GM18867 (cell line): ENCODE results near the gene HEPACAM.
"Not testable (repeated sequence)": the region's sequence is repeated elsewhere in the genome, so short reads cannot be mapped to it uniquely, and the experiment has no call there.

ENCODE experiments used
- ATAC-seq: cut with Tn5 transposase; IDR thresholded peaks from one replicate; pipeline ENCODE4 v1.9.1; 2021; ENCODE audit warnings: mild to moderate bottlenecking, moderate library complexity; ENCODE audit not compliant: unreplicated experiment

The HEPACAM gene, protein sequence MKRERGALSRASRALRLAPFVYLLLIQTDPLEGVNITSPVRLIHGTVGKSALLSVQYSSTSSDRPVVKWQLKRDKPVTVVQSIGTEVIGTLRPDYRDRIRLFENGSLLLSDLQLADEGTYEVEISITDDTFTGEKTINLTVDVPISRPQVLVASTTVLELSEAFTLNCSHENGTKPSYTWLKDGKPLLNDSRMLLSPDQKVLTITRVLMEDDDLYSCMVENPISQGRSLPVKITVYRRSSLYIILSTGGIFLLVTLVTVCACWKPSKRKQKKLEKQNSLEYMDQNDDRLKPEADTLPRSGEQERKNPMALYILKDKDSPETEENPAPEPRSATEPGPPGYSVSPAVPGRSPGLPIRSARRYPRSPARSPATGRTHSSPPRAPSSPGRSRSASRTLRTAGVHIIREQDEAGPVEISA

DNA sequence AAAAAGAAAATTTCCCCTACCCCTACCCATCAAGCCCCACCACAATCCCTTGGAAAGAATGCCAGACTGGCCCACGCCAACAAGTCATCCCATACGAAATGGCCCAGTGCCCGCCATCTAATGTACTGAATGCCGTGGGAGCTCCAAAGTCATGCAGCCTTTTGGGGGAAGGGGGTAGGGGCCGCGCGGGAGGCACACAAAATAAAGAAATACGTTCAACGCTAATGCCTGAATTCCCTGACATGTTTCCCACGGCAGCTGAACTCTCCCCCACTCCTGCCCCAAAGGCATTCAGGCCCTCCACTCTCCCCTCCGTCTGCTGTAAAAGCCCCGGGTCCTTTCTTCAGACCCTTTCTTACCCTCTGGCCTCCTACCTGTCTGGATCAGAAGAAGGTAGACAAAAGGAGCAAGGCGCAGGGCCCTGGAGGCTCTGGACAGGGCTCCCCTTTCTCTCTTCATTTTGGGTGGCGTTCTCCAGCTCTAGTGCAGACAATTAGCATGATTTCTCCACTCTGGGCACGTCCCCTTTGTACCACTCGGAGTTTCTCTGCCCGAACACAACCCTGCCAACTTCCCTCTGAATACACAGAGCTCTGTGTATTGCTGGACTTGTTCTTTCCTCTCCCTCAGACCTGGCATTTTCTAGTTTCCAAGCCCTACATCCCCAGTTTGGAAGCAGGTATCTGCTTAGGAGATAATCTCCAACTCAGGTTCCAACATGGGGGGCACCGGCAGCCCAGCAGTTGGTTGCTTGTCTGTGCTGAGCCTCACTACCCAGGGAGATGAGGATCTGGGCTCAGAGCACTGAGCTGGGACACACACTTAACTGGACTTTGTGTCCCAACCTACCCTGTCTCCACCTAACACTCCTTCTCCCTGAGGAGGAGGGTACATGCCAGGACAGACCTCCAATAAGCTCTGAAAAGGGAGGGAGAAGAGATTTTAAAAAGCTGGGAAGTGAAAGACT lies at the start of gene HEPACAM:
TSS of gene HEPACAM (minus strand) at position 500 of the 967 bp plus-strand sequence. CDS start at position 459, 41 bp downstream.
- no peak for ATAC-seq

DNA sequence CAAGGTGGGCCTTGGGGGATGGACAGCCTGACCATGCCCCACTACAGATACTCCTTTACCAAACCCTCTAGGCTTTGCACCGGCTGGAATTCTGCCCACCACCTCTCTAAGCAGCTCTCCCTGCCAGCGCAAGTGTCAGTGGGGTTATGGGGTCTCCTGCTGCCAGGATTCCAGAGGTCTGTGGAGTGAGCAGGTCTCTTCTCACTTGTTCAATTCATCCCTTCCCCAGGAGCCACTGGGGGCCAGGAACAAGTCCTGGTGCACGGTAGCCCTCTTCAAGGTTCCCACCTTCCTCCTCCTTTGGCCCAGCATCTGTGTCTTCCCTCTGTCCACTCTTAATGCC lies 48.6 kb upstream of the HEPACAM start:
- no peak for ATAC-seq

DNA sequence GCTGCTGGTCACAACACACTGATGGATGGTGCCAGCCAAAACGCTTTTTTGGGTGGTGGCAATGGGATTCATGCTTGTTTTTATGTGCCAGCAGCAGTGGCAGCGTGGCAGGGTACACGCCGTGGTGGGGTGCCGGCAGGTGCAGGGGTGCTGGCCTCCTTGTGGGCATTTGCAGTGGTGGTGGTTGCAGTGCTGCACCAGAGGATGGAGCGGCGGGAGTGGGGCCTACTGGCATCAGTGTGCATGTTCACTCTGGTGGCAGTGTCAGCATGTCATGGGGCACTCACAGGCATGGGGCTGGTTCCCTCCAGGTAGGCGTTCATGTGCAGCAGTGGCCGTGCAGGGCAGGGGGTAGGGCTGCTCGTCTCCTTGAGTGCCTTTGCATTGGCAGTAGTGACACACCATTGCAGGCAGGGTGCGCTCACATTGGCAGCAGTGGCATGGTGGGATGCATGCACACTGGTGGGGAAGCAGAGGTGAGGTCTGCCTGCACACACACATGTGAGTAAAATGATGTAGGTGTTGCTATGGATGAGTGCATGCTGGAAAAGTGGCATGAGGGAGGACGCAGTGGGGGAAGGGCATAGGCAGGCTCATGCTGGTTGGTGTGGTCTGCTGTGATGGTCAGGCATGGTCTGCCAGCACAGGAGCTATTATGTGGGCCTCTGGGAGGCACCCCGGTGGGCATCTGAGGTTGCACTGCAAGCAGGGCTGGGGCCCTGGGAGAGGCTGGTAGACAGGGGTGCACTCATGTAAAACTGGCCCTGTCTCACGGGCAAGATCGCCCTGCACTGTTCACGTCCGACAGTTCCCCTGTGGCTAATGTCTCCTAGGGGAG lies 48.0 kb upstream of the HEPACAM start:
- ATAC-seq = no peak

DNA sequence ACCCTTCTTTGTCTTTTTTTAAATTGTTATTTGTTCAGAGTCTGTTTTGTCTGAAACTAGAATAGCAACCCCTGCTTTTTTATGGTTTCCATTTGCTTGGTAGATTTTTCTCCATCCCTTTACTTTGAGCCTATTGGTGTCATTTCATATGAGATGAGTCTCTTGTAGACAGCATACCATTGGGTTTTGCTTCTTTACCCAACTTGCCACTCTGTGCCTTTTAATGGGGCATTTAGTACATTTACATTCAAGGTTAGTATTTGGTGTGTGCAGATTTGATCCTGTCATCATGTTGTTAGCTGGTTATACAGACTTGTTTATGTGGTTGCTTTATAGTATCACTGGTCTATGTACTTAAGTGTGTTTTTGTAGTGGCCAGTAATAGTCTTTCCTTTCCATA lies 46.2 kb upstream of the HEPACAM start:
- ATAC-seq = no peak

DNA sequence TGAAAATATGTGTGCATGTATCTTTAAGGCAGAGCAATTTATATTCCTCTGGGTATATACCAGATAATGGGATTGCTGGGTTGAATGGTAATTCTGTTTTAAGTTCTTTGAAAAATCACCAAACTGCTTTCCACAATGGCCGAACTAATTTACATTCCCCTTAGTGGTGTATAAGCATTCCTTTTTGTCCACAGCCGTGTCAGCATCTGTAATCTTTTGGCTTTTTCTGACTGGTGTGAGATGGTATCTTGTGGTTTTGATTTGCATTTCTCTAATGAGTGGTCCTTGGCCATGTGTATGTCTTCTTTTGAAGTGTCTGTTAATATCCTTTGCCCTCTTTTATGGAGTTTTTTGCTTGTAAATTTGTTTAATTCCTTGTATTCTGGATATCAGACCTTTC lies 42.5 kb upstream of the HEPACAM start:
- ATAC-seq = no peak

DNA sequence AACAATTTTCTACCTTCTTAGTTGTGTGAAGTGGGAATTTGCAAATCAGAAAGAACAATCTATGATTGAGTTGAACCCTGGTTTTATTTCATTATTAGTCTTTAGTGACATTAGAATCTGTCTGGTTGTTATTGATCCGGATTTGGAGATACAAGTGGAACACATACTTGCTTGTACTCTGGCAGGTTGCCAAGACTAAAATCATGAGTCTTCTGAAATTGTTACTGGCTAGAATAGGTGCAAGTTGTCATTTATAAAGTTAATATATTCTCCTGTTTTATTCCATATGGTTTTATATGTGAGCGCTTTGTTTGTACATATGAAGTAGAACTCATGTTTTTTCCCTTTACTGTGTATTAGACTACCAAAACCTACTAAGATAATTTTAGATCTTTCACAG lies 41.2 kb upstream of the HEPACAM start:
- ATAC-seq = no peak

DNA sequence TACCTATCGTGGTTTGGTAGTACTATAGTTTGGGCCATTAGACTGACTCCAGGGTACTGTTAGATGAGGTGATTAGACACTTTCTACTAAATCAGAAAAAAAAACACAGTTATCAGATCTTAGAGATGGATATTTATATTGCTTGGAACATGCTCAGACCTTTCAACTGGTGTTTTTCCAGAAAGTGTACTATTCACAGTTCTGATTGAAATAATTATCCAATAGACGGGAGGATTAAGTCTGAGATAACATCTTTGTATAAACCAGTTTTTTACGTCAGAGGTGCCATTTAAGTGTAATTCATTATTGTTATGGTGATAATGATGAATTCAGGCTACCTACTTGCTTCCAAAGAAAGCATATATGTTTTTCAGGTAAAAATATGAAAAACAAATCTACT lies 40.7 kb upstream of the HEPACAM start:
- no peak for ATAC-seq

DNA sequence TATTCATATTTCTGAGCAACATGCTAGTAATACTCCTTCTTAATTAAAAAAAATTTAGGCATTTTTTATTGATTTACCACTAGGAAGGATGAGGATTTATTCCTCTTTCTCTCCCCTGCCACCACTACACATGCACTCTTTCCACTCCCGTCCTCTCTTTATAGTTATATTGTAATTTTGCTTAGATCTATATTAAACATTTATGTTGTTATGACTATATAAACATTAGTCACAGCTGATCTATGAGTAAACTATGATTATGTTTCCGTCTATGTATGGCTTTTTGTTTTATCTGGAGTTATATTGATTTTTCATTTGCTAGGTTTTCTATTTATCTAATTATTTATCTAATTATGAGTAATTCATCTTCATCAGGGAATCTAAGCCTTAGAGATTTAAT lies 36.0 kb upstream of the HEPACAM start:
- no peak for ATAC-seq

DNA sequence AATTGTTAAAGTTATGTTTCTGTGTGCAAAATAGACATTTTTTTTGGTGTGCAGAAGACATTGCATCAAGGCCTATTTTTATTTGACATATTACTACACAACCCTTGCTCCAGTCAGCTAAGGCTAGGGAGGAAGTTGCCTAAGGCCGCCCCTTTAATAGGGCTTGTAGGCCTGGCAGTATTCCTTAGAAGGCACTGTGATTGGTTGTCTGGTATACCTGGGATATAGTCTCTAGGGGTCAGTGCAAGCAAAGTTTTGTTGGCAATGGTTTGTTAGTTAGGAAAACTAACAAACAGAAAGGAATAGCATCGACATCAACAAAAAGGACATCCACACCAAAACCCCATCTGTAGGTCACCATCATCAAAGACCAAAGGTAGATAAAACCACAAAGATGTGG lies 35.1 kb upstream of the HEPACAM start:
- ATAC-seq = peak; percentile 42

DNA sequence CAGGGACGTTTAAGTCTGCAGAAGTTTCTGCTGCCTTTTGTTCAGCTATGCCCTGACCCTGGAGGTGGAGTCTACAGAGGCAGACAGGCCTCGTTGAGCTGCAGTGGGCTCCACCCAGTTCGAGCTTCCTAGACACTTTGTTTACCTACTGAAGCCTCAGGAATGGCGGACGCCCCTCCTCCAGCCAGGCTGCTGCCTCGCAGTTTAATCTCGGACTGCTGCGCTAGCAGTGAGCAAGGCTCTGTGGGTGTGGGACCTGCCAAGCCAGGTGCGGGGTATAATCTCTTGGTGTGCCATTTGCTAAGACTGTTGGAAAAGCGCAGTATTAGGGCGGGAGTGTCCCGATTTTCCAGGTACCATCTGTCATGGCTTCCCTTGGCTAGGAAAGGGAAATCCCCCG lies 32.4 kb upstream of the HEPACAM start:
- ATAC-seq = not testable (repeated sequence)

DNA sequence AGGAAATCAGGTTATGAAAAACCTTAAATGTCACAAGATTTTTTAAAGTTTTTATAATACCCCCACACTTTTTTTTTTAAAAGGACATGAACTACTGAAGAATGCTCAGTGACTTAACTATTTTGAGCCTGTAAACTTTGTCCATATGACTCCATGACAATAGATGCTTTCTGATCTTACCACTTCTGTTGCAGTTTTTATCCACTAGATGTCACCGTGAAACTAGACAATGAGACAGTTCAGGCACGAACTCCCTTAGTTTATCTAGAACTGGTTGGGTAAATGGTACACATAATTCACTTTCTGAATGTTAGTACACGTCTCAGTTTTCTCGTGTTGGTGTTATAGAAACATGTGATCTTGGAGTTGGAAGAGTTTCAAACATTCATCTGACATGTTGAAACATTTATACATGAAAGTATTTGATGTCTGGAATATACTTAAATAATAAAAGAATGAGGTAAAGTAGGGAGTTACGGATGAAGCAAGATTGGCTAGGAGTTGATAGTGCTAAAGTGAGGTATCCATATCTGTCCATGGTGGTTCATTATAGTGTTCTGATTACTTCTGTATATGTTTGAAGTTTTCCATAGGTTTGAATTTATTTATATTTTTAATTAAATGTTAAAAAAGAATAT lies 26.2 kb upstream of the HEPACAM start:
- ATAC-seq = peak; percentile 90

DNA sequence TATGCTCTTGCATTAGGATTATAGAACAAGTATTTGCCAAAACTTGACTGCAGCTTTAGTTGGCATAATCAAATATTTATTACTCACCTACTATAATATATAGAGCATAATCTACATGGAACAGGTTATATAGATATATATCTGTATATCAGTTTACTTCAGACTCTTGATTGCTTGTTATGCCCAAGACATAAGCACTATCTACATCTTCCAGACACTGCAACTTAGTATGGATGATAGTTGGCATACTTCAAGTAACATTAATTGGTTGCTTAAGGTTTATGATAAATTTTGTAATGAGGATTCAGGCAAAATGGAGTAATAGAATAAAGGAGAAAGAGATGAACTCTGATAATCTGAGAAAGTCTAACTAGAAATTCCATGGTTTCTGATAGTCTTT lies 19.2 kb upstream of the HEPACAM start:
- no peak for ATAC-seq

DNA sequence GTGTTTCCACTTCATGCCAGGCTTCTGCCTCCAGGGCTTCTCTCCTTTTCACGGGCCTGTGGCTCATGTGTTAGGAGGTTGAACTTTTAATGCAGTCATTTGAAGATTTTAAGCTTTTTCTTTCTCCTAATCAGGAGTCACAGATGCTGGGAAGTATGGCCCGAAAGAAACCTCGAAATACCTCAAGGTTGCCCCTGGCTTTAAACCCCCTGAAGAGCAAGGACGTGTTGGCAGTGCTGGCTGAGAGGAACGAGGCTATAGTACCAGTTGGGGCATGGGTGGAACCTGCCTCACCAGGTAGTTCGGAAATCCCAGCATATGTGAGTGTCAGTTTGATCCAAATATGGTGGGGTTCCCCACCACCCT lies 18.7 kb upstream of the HEPACAM start:
- no peak for ATAC-seq

DNA sequence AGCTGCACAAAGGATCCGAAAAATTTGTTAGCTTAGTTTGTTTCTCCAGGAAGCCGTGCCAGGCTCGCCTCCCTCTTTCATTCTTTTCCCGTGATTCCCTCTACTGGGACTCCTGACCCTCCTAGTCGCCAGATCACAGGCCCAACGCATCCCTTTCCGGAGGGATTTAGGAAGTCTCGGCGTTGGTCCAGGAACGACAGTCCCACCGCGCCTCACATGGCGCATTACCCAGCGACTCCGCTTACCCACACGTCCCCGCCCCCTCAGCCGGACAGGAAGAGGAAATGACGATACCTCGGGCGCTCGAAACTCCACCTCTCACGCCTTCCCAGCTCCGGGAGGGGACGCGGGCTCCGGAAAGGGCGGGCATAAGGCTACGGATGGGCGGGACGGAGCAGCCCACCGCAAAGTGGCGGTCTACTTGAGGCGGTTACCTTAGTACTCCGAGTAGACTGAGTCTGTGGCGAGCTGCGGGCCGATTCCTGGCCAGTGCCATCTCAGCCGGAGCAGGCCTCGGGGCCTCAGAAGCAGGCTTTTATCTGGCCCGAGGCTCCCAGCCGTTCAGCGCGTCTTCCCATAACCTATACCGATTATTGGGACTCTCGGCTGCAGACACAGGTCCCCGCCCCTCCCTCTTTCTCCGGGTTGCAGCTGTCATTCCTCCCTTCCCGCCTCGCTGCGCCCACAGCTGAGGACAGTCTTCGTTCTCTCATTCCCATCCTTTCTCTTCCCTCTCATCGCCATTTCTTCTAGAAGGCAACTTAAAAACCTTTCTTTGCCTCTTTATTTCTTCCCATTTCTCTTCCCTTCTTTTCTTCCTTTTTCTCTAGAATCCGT lies 18.1 kb upstream of the HEPACAM start, which contains the start of gene CCDC15:
TSS of gene CCDC15 (plus strand) at position 450 of the 837 bp plus-strand sequence. CDS start 531 bp downstream, outside the sequence.
- ATAC-seq = peak; percentile 100

DNA sequence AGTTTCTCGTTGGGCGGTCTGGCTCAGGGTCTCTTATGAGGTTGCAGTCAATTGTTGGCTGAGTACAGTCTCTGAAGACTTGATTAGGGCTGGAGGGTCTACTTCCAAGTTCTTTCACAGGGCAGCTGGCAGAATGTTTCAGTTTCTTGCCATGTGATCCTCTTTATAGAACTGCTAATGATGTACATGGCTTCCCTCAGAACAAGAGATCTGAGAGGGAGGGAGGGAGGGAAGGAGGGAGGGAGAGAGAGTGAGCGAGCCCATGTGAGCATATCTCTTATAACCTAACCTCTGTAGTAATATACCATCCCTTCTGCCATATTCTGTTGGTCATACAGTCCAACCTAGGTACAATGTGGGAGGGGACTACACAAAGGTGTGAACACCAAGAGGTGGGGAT lies 15.5 kb upstream of the HEPACAM start:
- ATAC-seq = no peak

DNA sequence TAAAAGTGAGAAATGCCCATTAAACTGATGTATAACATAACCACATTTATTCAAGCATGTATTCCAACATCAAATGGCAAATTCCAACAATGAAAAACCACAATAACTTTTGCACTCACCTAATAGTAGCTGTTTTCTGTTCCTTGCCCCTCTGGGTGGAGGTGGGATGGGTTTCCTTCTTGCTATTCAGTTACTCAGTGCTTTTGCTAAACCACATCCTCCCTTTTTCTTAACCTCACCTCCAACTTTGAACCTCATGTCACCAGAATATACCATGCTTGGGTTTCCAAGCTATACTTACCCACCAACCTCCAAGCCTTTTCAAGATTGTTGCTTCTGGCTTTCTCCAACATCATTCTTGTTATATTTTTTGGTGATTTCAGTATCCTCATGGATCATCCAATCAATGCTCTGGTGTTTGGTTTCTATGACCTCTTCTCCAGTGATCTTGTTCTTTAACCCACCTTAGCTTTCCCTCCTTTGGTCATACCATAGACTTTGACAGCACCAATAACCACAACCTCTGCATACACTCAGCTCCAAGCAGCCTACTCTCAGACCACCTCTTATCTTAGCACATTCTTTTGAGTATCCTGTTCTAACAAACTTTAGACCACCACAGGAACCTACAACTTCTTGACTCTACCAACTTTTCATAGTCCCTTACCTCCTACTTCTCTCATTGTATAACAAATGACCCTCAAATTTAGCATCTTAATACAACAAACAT lies 14.9 kb upstream of the HEPACAM start:
- ATAC-seq = no peak

DNA sequence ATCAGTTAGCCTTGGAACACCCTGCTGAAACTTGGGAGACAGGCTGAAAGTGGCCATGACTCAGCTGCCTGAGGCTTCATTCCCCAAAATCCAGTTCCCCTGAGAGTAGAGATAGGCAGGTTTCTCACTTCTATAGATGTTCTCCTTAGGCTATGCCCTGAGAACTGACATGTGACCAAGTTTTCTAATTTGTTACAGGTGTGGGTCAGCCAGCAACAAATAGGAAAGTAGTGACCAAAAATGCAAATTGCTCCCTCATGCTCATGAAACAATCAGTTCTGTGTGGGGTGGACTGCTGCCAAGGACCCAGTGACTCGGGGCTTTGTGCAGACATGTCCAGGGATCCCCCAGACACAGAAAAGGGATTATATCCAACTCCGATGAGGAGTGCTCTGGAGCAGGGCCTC lies 10.9 kb upstream of the HEPACAM start:
- ATAC-seq = no peak

DNA sequence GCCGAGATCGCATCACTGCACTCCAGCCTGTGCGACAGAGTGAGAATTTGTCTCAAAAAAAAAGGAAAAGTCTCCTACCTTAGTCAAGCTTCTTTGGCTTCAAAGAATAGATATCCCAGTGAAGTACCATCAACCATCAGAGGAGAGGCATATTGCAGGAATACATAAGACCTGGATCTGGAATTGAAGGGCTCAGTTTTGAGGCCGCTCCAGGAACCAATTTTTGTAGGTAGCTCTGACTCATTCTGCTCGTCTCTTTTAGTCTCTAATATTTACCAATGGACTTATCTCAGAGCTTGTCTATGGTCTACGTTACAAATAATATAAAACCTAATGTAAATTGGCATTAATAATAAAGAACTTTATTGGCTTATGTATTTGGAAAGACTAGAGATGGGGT lies 10.0 kb upstream of the HEPACAM start:
- ATAC-seq = no peak

DNA sequence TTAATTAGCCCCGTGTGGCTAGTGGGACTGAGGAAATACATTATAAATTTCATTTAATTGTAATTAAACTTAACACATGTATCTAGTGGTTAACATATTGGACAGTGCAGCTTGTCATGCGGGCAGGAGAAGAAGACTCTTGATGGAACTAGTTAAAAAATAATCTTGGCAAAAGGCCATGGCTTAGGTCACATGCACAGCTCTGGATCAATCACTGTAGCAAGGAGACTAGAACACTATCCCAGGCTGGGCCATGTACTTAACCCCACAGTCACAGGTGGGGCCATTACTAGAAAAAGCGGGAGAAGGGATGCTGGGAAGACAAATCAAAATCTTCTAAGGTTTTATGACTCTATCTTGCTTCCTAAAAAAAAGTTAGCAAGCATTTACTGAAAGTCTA lies 8.7 kb upstream of the HEPACAM start:
- no peak for ATAC-seq
